GM19025 (cell line): ENCODE measurements around the gene XPR1.

Experiments used
- ATAC-seq: cut with Tn5 transposase; IDR thresholded peaks from one replicate; pipeline ENCODE4 v1.9.1; 2021; ENCODE audit warnings: mild to moderate bottlenecking, low read depth, moderate library complexity; ENCODE audit not compliant: unreplicated experiment

Gene XPR1

GRCh38 chr1:180631766-180632325 lies at the start of gene XPR1:
TSS of gene XPR1 (plus strand) at chr1:180632022. CDS start at chr1:180632202, 180 bp downstream.
- peak; percentile 95 for ATAC-seq

GRCh38 chr1:180584869-180585268 lies 47.0 kb upstream of the XPR1 start:
- ATAC-seq = no peak

GRCh38 chr1:180585994-180586359 lies 45.8 kb upstream of the XPR1 start:
- no peak for ATAC-seq

- no peak for ATAC-seq
Observed at GRCh38 chr1:180586671-180587155, 45.1 kb upstream of the XPR1 start.

- ATAC-seq = no peak
Observed at GRCh38 chr1:180588121-180588520, 43.7 kb upstream of the XPR1 start.

GRCh38 chr1:180590889-180591288 lies 40.9 kb upstream of the XPR1 start:
- no peak for ATAC-seq

GRCh38 chr1:180593382-180593781 lies 38.4 kb upstream of the XPR1 start:
- no peak for ATAC-seq

GRCh38 chr1:180594723-180595122 lies 37.1 kb upstream of the XPR1 start:
- ATAC-seq = no peak

GRCh38 chr1:180595966-180596365 lies 35.9 kb upstream of the XPR1 start:
- ATAC-seq = no peak

DNA sequence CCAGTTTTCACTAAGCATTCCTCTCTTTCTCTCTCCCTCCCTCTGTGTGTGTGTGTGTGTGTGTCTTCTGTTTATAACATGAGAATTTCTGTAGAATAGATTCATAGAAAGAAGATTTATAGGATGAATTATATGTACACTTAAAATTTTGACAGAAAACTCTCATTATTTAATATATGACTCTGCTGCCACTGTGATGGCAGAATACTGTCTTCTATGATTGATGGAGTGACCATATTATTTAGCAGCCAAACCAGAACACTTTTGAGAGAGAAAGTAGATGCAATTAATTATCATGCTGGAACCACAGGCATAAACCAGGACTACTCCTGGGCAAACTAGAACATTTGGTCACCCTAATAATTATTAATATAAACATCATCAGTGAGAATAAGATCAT lies 34.3 kb upstream of the XPR1 start:
- no peak for ATAC-seq

DNA sequence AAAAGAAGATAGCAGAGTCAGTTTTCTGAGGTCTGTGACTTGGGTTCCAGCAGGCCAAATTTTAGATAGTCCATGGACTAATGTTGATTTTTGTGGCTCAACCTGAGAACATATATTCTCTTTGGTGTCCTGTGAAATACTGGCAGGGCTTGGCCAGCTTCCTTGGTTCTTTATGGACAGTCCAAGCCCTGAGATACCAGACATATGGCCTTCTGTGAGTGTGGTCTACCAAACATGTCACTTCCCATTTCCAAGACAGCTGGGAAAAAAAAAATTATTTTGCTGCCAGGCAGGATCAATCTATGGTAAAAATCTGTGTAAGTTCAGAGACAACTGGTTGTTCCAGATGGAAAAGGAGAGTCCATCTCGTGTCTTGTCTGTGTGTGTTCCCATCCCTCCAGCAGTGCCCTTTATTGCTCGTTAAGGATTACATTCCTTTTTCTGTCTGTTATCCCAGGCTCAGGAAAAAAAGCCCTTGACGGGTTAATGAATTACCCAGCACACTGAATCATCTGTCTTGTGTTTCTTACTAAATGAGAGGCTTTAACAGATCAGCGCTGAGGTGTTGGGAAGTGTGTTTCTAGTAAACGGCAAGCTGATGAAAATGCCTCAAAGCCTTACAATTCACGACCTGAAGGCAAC lies 33.4 kb upstream of the XPR1 start:
- ATAC-seq = no peak

DNA sequence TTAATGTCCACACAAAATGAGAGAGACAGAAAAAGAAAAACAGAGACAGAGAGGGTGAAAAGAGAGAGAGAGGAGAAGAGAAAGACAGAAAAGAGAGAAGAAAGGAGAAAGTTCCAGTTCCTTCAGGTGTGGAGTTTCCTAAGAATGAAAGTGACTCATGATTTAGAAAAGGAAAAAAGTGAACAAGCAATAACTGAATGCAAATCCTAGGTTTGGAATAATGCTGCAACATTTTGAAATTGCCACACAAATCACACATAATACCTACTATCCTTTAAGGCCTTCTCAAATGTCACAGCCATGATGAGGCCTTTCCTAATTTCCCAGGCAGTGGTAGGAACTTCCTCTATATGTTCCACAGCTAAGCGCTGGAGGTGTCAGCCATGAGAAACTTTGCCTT lies 31.5 kb upstream of the XPR1 start:
- ATAC-seq = no peak

DNA sequence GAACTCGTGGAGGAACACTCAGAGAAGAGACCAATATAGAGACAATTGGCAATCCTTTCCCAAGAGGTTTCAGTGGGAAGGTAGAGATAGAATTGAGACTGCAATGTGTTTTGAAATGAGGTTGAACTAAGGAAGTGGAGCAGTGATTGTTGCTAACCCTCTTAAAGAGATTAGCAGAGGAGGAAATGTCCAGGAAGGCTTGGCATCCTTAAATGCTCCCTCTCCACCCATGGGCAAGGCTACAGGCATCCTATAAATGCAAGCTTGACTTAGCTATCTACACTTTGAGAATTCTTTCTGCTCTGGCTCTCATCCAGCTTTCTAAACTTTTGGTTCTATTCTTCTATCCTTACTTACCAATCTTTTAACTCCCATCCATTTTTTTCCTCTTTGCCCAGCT lies 30.3 kb upstream of the XPR1 start:
- no peak for ATAC-seq

DNA sequence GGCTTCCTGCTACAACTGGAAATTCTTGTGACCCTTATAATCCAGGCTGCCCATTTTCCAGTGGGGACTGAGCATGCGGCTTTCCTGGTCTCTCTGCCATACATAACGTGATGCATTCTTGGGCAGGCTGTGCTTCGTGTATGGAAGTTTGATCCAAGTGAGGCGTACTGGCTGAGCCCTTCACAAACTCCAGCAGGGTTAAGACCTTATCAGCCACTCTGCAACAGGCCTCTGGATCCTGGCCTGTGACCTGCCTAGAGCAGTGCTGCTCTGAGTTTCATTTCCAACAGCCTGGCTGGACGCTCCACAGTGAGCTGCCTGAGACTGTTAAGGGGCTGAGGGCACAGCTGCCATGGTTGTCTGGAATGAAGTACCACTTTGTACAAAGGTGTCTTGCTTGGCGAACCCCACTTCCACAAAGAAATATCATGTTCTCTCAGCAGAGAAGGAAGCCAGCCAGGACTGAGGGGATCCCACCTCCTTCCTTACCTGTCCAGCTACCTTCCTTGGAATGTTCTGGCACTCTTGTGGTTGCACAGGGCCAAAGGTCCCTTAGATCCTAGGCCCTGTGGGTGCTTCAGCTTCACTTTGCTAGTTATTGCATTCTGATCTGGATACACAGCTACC lies 28.5 kb upstream of the XPR1 start:
- ATAC-seq = no peak

GRCh38 chr1:180603850-180604226 lies 28.0 kb upstream of the XPR1 start:
- ATAC-seq = no peak

GRCh38 chr1:180606155-180606554 lies 25.7 kb upstream of the XPR1 start:
- ATAC-seq = no peak

GRCh38 chr1:180609643-180610555 lies 21.9 kb upstream of the XPR1 start:
- no peak for ATAC-seq

- ATAC-seq = no peak
Observed at GRCh38 chr1:180610556-180611015, 21.2 kb upstream of the XPR1 start.

GRCh38 chr1:180611016-180611930 lies 20.5 kb upstream of the XPR1 start:
- ATAC-seq = no peak

DNA sequence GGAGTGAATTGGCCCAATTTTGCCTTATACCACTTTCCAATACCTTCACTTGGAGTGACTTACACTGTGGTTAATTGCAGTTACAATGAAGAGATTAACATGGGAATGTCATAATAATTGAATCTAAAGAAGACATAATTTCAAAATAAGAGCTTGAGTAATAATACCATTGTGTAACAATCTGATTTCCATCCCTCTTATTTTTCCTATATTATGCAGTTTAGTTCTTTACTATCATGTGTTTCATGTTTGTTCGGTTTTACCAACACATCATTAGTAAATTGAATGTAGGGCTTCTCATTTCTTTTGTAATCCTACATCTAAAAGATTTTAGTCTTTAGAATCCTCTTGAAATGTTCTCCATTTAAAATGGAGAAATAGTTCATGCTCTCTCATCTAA lies 19.2 kb upstream of the XPR1 start:
- ATAC-seq = no peak
